ENCODE data around the gene EME2. TPM values are rescaled to one million over a fixed set of nuclear protein-coding genes. Genes with fewer than 3 reads are reported as not detected.

Gene EME2
- total and polyA plus RNA-seq, 2 of the 13 experiments (the other 11 are each of a cell fraction or from before 2014, with no cell fraction given) = 4.4 to 7.6 TPM

GRCh38 chr16:1825381-1825863, 52.8 kb downstream of the EME2 start (continued):
- 0 out of 2 replicates have a peak, but pooled peaks have one; percentile 48 for TF ChIP-seq SNAPC4 (CRISPR knock-in tag; IDR thresholded peaks at IDR 0.05)
- TF ChIP-seq HNF1B (CRISPR knock-in tag; IDR thresholded peaks at IDR 0.05) = peak; percentile 43; the same call in 1 of the 2 replicates
- TF ChIP-seq ZNF280B (CRISPR knock-in tag; IDR thresholded peaks at IDR 0.05; ENCODE audit: borderline replicate concordance) = 0 out of 2 replicates have a peak, but pooled peaks have one; percentile 27
- TF ChIP-seq ZNF724P (CRISPR knock-in tag; IDR thresholded peaks at IDR 0.05; ENCODE audit: borderline replicate concordance) = no peak
- TF ChIP-seq RXRA (CRISPR knock-in tag; IDR thresholded peaks at IDR 0.05) = peak; percentile 64; the same call in 1 of the 2 replicates
- TF ChIP-seq NFAT5 (CRISPR knock-in tag; IDR thresholded peaks at IDR 0.05) = no peak
- peak; percentile 49 for TF ChIP-seq PATZ1 (CRISPR knock-in tag; IDR thresholded peaks at IDR 0.05)
- no peak for TF ChIP-seq HNRNPK (IDR thresholded peaks at IDR 0.05; ENCODE audit: low read depth, low read length, poor library complexity, severe bottlenecking)
- TF ChIP-seq ZNF674 (CRISPR knock-in tag; IDR thresholded peaks at IDR 0.05; ENCODE audit: low read depth) = no peak
- TF ChIP-seq GFI1 (CRISPR knock-in tag; IDR thresholded peaks at IDR 0.05; ENCODE audit: borderline replicate concordance) = 0 out of 2 replicates have a peak, but pooled peaks have one; percentile 30
- no peak for TF ChIP-seq SNRNP70 (IDR thresholded peaks at IDR 0.05; ENCODE audit: low read depth, low read length)
- TF ChIP-seq ZBTB7B (CRISPR knock-in tag; IDR thresholded peaks at IDR 0.05) = no peak

Data from HepG2 (cell line).